ENCODE measurements around the gene BLM. TPM values are rescaled to one million over a fixed set of nuclear protein-coding genes. Genes with fewer than 3 reads are reported as not detected.

BLM gene
- total and polyA plus RNA-seq, 2 of the 4 experiments (the other 2 are of a cell fraction), result 2.5 to 6.5 TPM

DNA sequence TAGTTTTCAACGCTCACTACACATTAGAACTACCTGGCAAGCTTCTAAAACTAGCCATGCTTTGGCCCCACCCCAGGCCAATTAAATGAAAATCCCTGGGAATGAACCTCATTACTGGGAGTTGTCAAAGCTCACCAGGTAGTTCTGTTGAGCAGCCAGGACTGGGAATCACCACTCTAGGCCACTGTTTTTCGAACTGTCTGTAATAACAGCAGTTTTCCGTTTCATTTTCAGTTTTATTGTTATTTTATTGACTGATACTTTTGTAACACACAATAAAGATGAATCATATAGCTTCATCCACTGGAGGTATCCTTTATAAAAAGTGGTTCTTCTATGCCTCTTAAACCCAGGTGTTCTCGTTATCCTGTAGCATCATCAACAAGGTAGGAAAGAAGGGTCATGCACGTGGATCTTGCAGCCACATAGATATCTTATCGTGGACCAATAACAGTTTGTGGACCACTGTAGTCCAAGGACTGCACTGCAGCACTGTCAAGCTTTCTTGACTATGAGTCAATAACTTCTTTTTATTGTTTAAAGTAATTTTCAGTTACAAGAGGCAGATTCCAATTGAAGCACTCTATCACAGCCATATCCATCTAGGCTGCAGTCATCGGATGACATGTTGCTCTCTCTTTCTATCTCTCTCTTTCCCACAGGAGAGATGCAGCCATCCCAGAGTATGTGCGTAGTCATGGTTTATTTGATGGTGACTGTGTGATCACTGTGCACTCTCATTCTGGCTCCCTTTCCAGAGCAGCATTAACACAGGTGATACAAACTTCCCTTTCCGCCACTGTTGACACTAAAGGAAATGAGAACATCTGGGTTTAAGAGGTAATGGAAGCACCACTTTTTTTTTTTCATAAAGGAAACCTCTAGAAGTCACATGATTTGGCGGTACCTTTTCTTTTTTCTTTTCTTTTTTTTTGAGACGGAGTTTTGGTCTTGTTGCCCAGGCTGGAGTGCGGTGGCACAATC lies 39.0 kb upstream of the BLM start:
- H2BK120ac ChIP-seq (ENCODE audit: low read depth, low read length), result peak overlapping the region; percentile 10; the same call in 1 of the 2 replicates
- H3K4me1 ChIP-seq (ENCODE audit: control insufficient read depth, insufficient read depth, low read length), result peaks cover 16% of the 10 kb centered on the region
- no peak overlapping the region for H3K4me3 ChIP-seq (ENCODE audit: insufficient read depth, low read depth, low read length)
- peak overlapping the region; percentile 25 for H3K14ac ChIP-seq (replicated peaks; ENCODE audit: low read depth, low read length)
- in situ Hi-C loops (cut with MboI; ENCODE audit: low sequenced_read_pairs), result no loop called here
- intact Hi-C loops (cut with micrococcal nuclease), result no loop called here
- H4K8ac ChIP-seq (ENCODE audit: low read depth in 2 of 2, low read length in 2 of 2), result peak overlapping the region in 1 of 2 experiments; percentile 0; a peak in 1 of 4 replicates
- H3K9me1 ChIP-seq (ENCODE audit: insufficient read depth, low read length), result peaks cover 18% of the 10 kb centered on the region
- POLR2A ChIA-PET (ENCODE audit: unreplicated experiment), result no interaction called here
- H3K36me3 ChIP-seq (ENCODE audit: control insufficient read depth, insufficient read depth, low read length), result no peaks in the 10 kb centered on the region
- no peak overlapping the region for H4K5ac ChIP-seq (ENCODE audit: low read depth, low read length)
- H4K91ac ChIP-seq (ENCODE audit: insufficient read depth, low read depth, low read length), result no peak overlapping the region
- no peaks in the 10 kb centered on the region for H3K9me3 ChIP-seq (ENCODE audit: control insufficient read depth, insufficient read depth, low read length)
- no peak overlapping the region for H3K9ac ChIP-seq (ENCODE audit: low read depth, low read length)
- peak overlapping the region; percentile 85 for H2AK5ac ChIP-seq (ENCODE audit: low read depth, low read length)
- ATAC-seq (ENCODE audit: low read depth) (no peak), DNase-seq (peak; percentile 19)
- peak overlapping the region; percentile 8; the same call in 1 of the 2 replicates for H2BK20ac ChIP-seq (ENCODE audit: low read depth, low read length)
- CTCF ChIA-PET, result interaction anchor here (0.6 to 1.2 kb wide), 3 partner anchors 28 to 476 kb away, joined by 3 to 4 read pairs (median 4); no protein-coding TSS in a partner anchor
- no peaks in the 10 kb centered on the region for H3K27me3 ChIP-seq (ENCODE audit: control insufficient read depth, insufficient read depth, low read length)
- peak overlapping the region; percentile 16; the same call in 1 of the 3 replicates for H2BK15ac ChIP-seq (ENCODE audit: low read depth, low read length)
- no peak overlapping the region for H3K56ac ChIP-seq (ENCODE audit: extremely low read depth, insufficient read depth, low read length)
- H2AK9ac ChIP-seq (replicated peaks; ENCODE audit: low read depth, low read length, poor library complexity), result no peak overlapping the region
- H2BK5ac ChIP-seq (ENCODE audit: low read depth, low read length, poor library complexity, severe bottlenecking), result no peak overlapping the region
- no peak overlapping the region for H3K27ac ChIP-seq (ENCODE audit: insufficient read depth, low read length)
- dilution Hi-C loops (cut with HindIII; ENCODE audit: low sequenced_read_pairs, unreplicated experiment), result no loop called here
- H3K79me1 ChIP-seq (ENCODE audit: low read depth in 1 of 2, low read length in 2 of 2), result no peaks in the 10 kb centered on the region
- 90% methylated on average over 4 of the region's 12 CpGs; no CpG with 5 or more reads in 1 of the 2 experiments for WGBS, 2 experiments (ENCODE audit: extremely low coverage in 2 of 2, insufficient read length in 1 of 2)
- peaks cover 5% of the 10 kb centered on the region for H4K20me1 ChIP-seq (ENCODE audit: insufficient read depth, low read length)
- no peak overlapping the region for H3K4me2 ChIP-seq (ENCODE audit: low read depth, low read length)
- no peak overlapping the region for H3K18ac ChIP-seq (ENCODE audit: low read depth, low read length)
- no TSS peak for BruUV-seq (replicated peaks)
- peak overlapping the region; percentile 46; the same call in 1 of the 2 replicates for H3K4ac ChIP-seq (ENCODE audit: low read depth, low read length)
- no peak overlapping the region for H3K23ac ChIP-seq (ENCODE audit: low read depth, low read length)
- no peak overlapping the region for H2AFZ ChIP-seq (replicated peaks; ENCODE audit: low read length, poor library complexity)
- no peak for TF ChIP-seq SMC3 (IDR thresholded peaks at IDR 0.05; ENCODE audit: low read depth, low read length)
- TF ChIP-seq MAZ (IDR thresholded peaks at IDR 0.05; ENCODE audit: borderline replicate concordance, low read depth, low read length), result no peak
- no peak for TF ChIP-seq NFE2L2 (IDR thresholded peaks at IDR 0.05; ENCODE audit: low read depth, low read length)
- TF ChIP-seq RAD21 (IDR thresholded peaks at IDR 0.05; ENCODE audit: low read length), result no peak
- TF ChIP-seq MXI1 (IDR thresholded peaks at IDR 0.05; ENCODE audit: borderline replicate concordance, low read depth, low read length), result no peak
- TF ChIP-seq RFX5 (IDR thresholded peaks at IDR 0.05; ENCODE audit: low read depth, low read length), result no peak
- no peak for TF ChIP-seq RCOR1 (IDR thresholded peaks at IDR 0.05; ENCODE audit: insufficient replicate concordance, low read length)
- TF ChIP-seq, protein P1, sequence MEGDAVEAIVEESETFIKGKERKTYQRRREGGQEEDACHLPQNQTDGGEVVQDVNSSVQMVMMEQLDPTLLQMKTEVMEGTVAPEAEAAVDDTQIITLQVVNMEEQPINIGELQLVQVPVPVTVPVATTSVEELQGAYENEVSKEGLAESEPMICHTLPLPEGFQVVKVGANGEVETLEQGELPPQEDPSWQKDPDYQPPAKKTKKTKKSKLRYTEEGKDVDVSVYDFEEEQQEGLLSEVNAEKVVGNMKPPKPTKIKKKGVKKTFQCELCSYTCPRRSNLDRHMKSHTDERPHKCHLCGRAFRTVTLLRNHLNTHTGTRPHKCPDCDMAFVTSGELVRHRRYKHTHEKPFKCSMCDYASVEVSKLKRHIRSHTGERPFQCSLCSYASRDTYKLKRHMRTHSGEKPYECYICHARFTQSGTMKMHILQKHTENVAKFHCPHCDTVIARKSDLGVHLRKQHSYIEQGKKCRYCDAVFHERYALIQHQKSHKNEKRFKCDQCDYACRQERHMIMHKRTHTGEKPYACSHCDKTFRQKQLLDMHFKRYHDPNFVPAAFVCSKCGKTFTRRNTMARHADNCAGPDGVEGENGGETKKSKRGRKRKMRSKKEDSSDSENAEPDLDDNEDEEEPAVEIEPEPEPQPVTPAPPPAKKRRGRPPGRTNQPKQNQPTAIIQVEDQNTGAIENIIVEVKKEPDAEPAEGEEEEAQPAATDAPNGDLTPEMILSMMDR (conservative IDR thresholded peaks at IDR 0.05; ENCODE audit: low read depth, low read length), result no peak
- no peak for TF ChIP-seq CEBPB (IDR thresholded peaks at IDR 0.05; ENCODE audit: low read depth, low read length)
- TF ChIP-seq BHLHE40 (IDR thresholded peaks at IDR 0.05; ENCODE audit: low read depth, low read length), result no peak
- TF ChIP-seq POLR2A (IDR thresholded peaks at IDR 0.05; ENCODE audit: low read depth, low read length), result no peak
- TF ChIP-seq ELK1 (IDR thresholded peaks at IDR 0.05; ENCODE audit: borderline replicate concordance, low read depth, low read length), result no peak
- TF ChIP-seq CHD1 (IDR thresholded peaks at IDR 0.05; ENCODE audit: low read depth, low read length), result no peak
- no peak for TF ChIP-seq FOS (IDR thresholded peaks at IDR 0.05; ENCODE audit: low read depth, low read length)
